CD4-positive, alpha-beta T cell treated with Interleukin-2 at 100 ng/mL for 4 hours (primary cell): ENCODE measurements around the gene LIMK1.
"Not testable (repeated sequence)": the region's sequence is repeated elsewhere in the genome, so short reads cannot be mapped to it uniquely, and the experiment has no call there.

Experiments used
- DNase-seq: peaks from one replicate; pipeline ENCODE4 v3.0.0-alpha.2; 2020; ENCODE audit warnings: low spot score

LIMK1 gene

GRCh38 chr7:74126220-74126880 is 42.7 kb downstream of the LIMK1 start:
- no peak for DNase-seq

- DNase-seq: no peak
These were observed 46.3 kb downstream of the LIMK1 start for GRCh38 chr7:74129887-74130286.

GRCh38 chr7:74130518-74130917 is 46.9 kb downstream of the LIMK1 start:
- DNase-seq: no peak

DNA sequence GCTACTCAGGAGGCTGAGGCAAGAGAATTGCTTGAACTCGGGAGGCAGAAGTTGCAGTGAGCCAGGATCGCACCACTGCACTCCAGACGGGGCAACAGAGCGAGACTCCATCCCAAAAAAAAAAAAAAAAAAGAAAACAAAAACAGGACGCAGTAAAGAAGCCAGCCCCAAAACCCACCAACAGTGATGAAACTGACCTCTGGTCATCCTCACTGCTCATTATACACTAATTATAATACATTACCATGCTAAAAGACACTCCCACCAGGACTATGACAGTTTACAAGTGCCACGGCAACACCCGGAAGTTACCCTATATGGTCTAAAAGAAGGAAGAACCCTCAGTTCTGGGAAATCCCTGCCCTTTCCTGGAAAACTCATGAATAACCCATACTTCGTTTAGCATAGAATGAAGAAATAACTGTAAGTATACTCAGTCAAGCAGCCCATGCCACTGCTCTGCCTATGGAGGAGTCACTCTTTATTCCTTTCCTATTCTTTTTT is 50.6 kb downstream of the LIMK1 start:
- DNase-seq: peak; percentile 27

GRCh38 chr7:74138334-74138867 is 54.8 kb downstream of the LIMK1 start:
- DNase-seq: peak; percentile 4

DNA sequence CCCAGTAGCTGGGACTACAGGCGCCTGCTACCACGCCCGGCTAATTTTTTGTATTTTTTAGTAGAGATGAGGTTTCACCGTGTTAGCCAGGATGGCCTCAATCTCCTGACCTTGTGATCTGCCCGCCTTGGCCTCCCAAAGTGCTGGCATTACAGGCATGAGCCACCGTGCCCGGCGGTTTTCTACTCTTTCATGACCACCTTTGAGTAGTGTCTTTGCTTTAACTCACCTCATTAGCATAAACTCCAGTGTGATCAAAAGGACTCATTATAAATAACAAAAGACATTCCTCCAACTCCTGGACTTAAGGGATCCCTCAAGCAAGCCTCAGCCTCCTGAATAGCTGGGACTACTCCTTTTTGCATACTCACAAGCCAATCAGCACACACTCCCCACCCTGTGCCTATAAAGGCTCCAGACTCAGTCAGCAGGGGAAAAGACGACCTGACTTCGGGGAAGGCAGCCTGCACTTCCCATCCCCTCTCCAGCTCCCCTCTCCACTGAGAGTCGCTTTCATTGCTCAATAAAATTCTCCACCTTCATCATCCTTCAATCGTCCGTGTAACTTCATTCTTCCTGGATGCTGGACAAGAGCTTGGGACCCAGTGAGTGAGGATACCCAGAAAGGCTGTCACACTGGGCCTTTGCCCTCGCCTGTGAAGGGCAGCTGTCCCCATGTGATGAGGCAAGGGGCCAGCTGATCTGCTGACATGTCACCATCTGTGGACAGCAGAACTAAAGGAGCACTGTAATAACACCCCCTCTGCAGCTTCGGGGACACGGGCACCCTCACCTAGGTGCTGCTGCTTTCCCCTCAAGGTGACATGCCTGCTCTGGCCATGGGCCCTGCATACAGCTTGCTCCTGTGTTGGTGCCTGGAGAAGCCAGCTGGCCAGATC is 55.6 kb downstream of the LIMK1 start:
- DNase-seq: no peak

DNA sequence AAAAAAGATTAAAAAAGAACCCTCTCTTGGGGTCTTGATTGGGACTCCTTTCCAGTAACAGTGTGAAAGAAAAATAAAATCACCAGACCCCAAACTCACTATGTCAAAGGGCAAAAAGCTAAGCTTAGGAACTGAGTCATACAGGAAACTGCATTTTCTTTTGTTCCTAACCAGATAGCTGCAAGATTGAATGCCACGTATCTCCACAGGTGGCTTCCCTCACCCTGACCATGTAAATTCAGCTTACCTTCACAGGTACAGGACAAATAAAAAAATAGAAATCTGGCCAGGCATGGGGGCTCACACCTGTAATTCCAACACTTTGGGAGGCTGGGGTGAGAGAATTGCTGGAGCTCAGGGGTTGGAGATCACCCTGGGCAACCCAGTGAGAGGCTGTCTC is 58.1 kb downstream of the LIMK1 start:
- DNase-seq: no peak

GRCh38 chr7:74143383-74143782 is 59.8 kb downstream of the LIMK1 start:
- no peak for DNase-seq

DNA sequence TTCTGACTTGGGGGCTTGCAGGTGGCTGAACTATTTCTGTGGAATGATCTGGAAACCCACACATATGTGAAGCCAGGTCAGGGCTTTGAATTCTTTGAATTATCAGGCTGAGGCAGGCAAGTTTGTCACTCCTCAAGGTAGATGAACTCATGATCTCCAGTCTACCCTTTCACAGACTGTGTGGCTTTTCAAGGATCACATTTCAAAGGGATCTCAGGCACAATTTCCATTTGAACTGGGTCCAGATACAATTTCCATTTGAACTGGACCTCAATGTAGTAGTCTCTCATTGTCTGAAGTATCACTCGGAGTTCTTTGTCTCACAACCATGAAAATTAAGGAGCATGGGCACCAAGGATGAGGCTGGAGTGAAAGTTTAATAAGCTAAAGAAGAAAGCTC is 64.9 kb downstream of the LIMK1 start:
- DNase-seq: no peak

GRCh38 chr7:74149071-74149470 is 65.5 kb downstream of the LIMK1 start:
- no peak for DNase-seq

DNA sequence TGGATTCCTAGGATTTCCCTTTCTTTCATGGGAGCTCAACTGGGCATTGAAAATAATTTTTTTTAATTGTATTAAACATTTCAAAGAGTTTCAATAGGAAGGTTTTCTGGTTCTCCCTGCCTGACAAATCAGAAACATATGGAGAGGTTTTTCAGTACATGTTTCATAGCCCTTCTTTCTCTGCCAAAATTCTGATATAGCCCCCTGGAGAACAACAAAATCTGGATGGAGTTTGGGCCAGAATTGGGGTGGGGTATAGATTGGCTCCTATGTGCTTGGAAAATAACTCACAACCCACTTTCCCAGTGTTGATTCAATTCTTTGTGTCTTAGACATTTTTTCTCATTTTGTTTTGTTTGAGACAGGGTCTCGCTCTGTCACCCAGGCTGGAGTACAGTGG is 66.0 kb downstream of the LIMK1 start:
- no peak for DNase-seq

GRCh38 chr7:74153736-74154135 is 70.1 kb downstream of the LIMK1 start:
- DNase-seq: no peak

DNA sequence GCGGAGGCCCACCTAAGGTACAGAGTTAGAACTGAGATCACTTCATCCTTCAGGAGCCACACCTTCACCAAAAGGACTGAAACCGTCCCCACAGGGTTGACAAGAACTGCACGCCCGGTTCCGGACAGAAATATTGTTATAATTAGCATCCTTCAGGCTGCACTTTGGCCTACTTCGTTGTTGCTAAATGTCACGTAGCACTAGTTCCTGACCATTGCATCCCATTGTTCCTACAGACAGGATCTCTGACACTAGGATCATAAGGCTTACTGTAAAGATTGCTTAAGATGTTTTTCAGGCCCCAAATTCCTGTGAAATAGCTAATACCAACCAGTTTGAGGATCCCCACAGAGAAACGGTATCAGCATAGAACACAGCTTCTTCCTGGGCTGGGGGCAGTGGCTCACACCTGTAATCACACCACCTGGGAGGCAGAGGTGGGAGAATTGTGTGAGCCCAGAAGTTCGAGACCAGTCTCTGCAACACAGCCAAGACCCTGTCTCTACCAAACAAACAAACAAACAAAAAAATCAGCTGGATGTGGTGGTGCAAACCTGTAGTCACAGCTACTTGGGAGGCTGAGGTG is 72.3 kb downstream of the LIMK1 start:
- no peak for DNase-seq

GRCh38 chr7:74157605-74158004 is 74.0 kb downstream of the LIMK1 start:
- no peak for DNase-seq

DNA sequence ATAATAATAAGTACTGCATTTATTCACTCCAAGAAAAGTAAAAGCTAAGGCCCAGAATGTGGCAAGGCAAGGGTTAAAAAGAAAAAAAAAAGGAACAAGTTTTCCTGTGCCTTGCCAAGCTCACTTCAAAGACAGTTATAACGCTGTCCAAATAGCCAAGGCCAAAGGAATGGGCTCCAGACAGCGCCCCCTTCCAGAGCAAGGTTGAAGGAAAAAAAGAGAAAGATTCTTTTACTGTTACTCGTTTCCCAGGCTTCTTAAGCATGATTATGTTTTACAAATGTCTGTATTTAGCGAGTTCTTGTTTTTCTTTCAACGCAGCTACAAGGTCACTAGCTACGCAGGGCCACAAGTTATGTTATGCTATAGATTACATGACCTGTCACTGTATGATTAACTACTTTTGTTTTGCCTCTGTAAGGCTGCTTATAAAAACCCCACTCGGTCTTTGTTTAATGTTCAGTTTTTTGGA is 81.4 kb downstream of the LIMK1 start:
- no peak for DNase-seq

DNA sequence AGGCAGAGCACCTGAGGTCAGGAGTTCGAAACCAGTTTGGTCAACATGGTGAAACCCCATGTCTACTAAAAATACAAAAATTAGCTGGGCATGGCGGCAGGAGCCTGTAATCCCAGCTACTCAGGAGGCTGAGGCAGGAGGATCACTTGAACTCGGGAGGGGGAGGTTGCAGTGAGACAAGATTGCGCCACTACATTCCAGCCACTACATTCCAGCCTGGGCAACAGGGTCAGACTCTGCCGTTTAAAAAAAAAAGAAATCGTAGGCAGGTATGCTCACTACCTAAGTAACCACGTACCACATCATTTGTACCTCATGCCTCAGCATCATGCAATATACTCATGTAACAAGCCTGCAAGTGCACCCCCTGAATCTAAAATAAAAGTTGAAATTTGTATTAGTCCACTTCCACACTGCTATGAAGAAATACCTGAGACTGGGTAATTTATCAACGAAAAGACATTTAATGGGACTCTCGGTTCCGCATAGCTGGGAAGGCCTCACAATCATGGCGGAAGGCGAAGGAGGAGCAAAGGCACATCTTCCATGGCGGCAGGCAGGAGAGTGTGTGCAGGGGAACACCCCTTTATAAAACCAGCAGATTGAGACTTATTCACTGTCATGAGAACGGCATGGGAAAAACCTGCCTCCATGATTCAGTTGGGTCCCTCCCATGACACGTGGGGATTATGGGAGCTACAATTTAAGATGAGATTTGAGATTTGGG is 82.4 kb downstream of the LIMK1 start:
- DNase-seq: no peak

GRCh38 chr7:74167324-74167723 is 83.7 kb downstream of the LIMK1 start:
- DNase-seq: not testable (repeated sequence)
